Tibial nerve (tissue), 4 donors: ENCODE data around the gene LEF1. TPM values are rescaled to one million over a fixed set of nuclear protein-coding genes. Genes with fewer than 3 reads are reported as not detected.

ENCODE experiments used
- DNase-seq, 2 donors: peaks; one replicate each; pipeline ENCODE4 v3.0.0-alpha.2; 2019; ENCODE audit warnings: low spot score in 2 of 2
- H3K27ac ChIP-seq, 4 donors: fragments of 200-600 bp; sonication (generic) in 3 of 4; one replicate each; pipeline ENCODE4 v1.5.1; 2017 to 2019; ENCODE audit warnings: mild to moderate bottlenecking in 1 of 4
- H3K27me3 ChIP-seq, 2 donors: fragments of 200-600 bp; sonication (generic) in 1 of 2; one replicate each; pipeline versions ENCODE4 v1.5.1 to v1.6.0; 2017 to 2019
- H3K36me3 ChIP-seq, 3 donors: fragments of 200-600 bp; sonication (generic); one replicate each; pipeline ENCODE4 v1.5.1; 2018 to 2019
- H3K4me1 ChIP-seq, 4 donors: fragments of 200-600 bp; sonication (generic) in 3 of 4; one replicate each; pipeline ENCODE4 v1.5.1; 2017 to 2019
- H3K4me3 ChIP-seq, 4 donors: fragments of 200-600 bp; sonication (generic) in 3 of 4; one replicate each; pipeline ENCODE4 v1.5.1; 2017 to 2019; ENCODE audit warnings: mild to moderate bottlenecking in 1 of 4, moderate library complexity in 1 of 4
- H3K9me3 ChIP-seq, 4 donors: fragments of 200-600 bp; sonication (generic) in 3 of 4; one replicate each; pipeline ENCODE4 v1.5.1; 2017 to 2019
- EP300 ChIP-seq, 2 donors: sonication (generic); formaldehyde crosslinking; IDR thresholded peaks; one replicate each; pipeline ENCODE4 v1.6.1; 2017; ENCODE audit warnings: antibody characterized with exemption in 2 of 2, mild to moderate bottlenecking in 1 of 2
- POLR2A ChIP-seq, 2 donors: fragments of 450-650 bp; IDR thresholded peaks; one replicate each; pipeline ENCODE4 v1.6.1; 2017; ENCODE audit warnings: antibody characterized with exemption in 2 of 2, mild to moderate bottlenecking in 2 of 2, moderate library complexity in 2 of 2
- WGBS, 2 donors: methylation state at CpG; one replicate each; pipeline ENCODE4 v1.1.5; 2018; 5-methylcytosine and 5-hydroxymethylcytosine counted together
- total RNA-seq, 4 donors: library from RNA; depleted of rRNA; stranded (reverse); fragments of >200 nt; gene quantifications; one replicate each; pipeline ENCODE4 v1.1.0, GENCODE V29; 2016
- TF ChIP-seq, protein P1 (sequence below), 5 experiments: fragments of 200-600 bp in 3 of 5; fragments of 450-650 bp in 2 of 5; sonication (generic) in 3 of 5; IDR thresholded peaks; one replicate each; pipeline ENCODE4 v1.5.1; 2016 to 2019; ENCODE audit warnings: antibody characterized with exemption in 5 of 5, mild to moderate bottlenecking in 3 of 5, moderate library complexity in 2 of 5

Gene LEF1
- total RNA-seq, 4 donors from 2014 or later = 1.9 to 11.7 (median 8.3) TPM

DNA sequence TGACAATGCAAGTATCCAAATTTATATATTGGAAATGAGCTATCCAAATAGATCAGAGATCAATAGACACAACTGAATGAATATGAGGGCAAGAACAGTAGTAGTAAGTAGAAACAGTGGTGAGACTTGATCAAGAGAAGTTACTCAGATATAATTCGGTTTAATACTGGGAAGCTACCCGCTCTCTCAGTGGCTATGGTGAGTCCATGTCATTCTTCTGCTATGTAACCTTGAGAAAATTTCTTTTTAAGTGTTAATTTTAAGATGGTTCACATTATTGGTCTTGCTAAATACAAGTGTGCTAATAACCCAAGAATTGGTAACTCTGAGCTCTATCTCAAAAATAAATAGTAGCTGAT, 53.6 kb downstream of the LEF1 start:
- no peaks in the 10 kb centered on the region for H3K27me3 ChIP-seq
- H3K27ac ChIP-seq = no peak overlapping the region
- DNase-seq = no peak
- H3K4me3 ChIP-seq = no peak overlapping the region
- no peaks in the 10 kb centered on the region for H3K9me3 ChIP-seq
- no peaks in the 10 kb centered on the region for H3K36me3 ChIP-seq
- peaks cover 0 to 8% (median 0%) of the 10 kb centered on the region in 4 donors for H3K4me1 ChIP-seq
- no peak for TF ChIP-seq EP300 (IDR thresholded peaks at IDR 0.05)
- TF ChIP-seq POLR2A (IDR thresholded peaks at IDR 0.05) = no peak
- TF ChIP-seq, protein P1, sequence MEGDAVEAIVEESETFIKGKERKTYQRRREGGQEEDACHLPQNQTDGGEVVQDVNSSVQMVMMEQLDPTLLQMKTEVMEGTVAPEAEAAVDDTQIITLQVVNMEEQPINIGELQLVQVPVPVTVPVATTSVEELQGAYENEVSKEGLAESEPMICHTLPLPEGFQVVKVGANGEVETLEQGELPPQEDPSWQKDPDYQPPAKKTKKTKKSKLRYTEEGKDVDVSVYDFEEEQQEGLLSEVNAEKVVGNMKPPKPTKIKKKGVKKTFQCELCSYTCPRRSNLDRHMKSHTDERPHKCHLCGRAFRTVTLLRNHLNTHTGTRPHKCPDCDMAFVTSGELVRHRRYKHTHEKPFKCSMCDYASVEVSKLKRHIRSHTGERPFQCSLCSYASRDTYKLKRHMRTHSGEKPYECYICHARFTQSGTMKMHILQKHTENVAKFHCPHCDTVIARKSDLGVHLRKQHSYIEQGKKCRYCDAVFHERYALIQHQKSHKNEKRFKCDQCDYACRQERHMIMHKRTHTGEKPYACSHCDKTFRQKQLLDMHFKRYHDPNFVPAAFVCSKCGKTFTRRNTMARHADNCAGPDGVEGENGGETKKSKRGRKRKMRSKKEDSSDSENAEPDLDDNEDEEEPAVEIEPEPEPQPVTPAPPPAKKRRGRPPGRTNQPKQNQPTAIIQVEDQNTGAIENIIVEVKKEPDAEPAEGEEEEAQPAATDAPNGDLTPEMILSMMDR (IDR thresholded peaks at IDR 0.05) = no peak
- WGBS, 2 donors = 96% methylated on average over 2 of the region's 2 CpGs

DNA sequence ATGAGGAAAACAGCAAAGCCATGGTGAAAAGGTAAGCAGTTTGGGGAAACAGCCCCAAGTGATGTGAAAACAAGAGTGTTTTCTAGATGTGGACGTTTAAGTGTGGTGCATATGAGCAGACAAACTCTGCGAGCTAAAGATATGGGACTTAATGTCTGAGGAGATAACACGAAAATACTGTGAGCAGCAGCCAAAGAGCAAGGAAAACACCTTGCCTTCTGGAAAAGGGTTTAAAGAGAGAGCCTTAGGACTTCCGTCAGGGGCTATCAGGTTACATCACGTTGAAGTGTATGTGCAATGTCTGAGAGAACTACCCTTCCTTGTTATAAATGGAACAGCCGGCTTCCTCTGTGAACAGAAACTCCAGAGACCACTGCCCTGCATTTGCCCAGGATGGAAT, 54.2 kb downstream of the LEF1 start:
- H3K9me3 ChIP-seq = no peaks in the 10 kb centered on the region
- no peak for DNase-seq
- no peak overlapping the region for H3K4me3 ChIP-seq
- peaks cover 0 to 8% (median 0%) of the 10 kb centered on the region in 4 donors for H3K4me1 ChIP-seq
- H3K27ac ChIP-seq = no peak overlapping the region
- no peaks in the 10 kb centered on the region for H3K36me3 ChIP-seq
- WGBS, 2 donors = 64 to 78% methylated on average over 6 of the region's 6 CpGs
- TF ChIP-seq, protein P1 (IDR thresholded peaks at IDR 0.05) = no peak
- no peak for TF ChIP-seq POLR2A (IDR thresholded peaks at IDR 0.05)
- no peak for TF ChIP-seq EP300 (IDR thresholded peaks at IDR 0.05)
- no peaks in the 10 kb centered on the region for H3K27me3 ChIP-seq

DNA sequence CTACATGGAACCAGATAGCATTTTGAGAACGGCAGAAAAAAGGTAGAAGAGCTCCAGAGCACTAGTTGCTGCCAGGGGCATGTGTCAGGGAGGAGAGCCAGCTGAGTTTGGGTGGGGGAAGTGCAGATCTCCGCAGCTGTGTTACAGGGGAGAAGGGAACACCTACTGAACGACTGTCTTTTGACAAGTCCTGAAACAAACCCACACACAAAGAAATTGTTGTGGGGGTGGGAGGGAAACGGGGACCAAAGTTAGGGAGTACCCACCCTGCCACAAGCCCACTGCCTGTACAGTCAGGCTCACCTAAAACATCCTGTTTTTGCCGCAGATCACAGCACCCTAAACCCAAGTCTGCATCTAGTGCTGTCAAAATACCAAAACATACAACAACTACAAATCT, 55.5 kb downstream of the LEF1 start:
- Histone ChIP-seq H3K4me3 (no peak overlapping the region), H3K4me1 (peaks cover 0 to 8% (median 0%) of the 10 kb centered on the region in 4 donors), H3K9me3 (no peaks in the 10 kb centered on the region), H3K27me3 (no peaks in the 10 kb centered on the region), H3K36me3 (no peaks in the 10 kb centered on the region), H3K27ac (no peak overlapping the region)
- TF ChIP-seq, protein P1 (IDR thresholded peaks at IDR 0.05) = no peak
- TF ChIP-seq EP300 (IDR thresholded peaks at IDR 0.05) (no peak), POLR2A (IDR thresholded peaks at IDR 0.05) (no peak)
- DNase-seq = no peak
- 35 to 38% methylated on average over 5 of the region's 5 CpGs for WGBS, 2 donors

DNA sequence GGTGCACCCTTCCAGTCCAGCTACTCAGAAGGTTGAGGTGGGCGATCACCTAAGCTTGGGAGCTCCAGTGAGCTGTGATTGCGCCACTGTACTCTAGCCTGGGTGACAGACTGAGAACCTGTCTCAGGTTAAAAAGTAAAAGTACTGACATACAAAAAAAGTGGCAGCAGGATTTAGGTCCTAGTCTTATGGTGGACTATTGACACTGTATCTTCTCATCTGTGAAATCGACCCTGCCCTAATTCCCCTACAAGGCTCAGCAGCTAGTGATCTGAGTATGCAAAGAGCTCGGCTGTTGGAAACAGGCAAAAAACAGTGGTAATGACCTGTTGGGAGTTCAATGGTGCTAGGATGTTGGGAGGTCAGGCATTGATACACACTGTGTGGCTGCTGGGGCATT, 57.0 kb downstream of the LEF1 start:
- Histone ChIP-seq H3K36me3 (no peaks in the 10 kb centered on the region), H3K9me3 (no peaks in the 10 kb centered on the region), H3K27ac (no peak overlapping the region), H3K4me1 (peaks cover 0 to 8% (median 0%) of the 10 kb centered on the region in 4 donors), H3K4me3 (no peak overlapping the region), H3K27me3 (no peaks in the 10 kb centered on the region)
- WGBS, 2 donors = 97 to 99% methylated on average over 4 of the region's 4 CpGs
- TF ChIP-seq POLR2A (IDR thresholded peaks at IDR 0.05) (no peak), EP300 (IDR thresholded peaks at IDR 0.05) (no peak)
- TF ChIP-seq, protein P1 (IDR thresholded peaks at IDR 0.05) = no peak
- no peak for DNase-seq

DNA sequence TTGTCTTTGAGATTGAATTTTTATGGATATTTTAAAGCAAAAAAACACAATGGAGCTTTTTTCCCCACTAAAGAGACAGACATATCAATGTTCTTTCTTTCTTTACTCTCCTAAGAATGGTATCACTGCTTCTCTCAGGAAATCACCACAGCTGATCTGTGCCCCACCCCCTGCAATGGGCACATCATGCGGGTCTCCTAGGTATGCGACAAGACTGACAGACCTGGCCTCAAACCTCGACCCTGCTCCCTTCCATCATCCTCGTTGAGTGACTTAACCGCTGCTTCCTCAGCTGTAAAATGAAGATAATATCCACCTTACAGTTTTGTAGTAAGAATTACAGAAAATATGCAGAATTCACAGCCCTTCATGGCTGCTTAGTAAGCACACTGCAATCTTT, 58.3 kb downstream of the LEF1 start:
- no peak for TF ChIP-seq EP300 (IDR thresholded peaks at IDR 0.05)
- no peak for TF ChIP-seq POLR2A (IDR thresholded peaks at IDR 0.05)
- TF ChIP-seq, protein P1 (IDR thresholded peaks at IDR 0.05) = no peak
- Histone ChIP-seq H3K4me3 (no peak overlapping the region), H3K27ac (no peak overlapping the region), H3K4me1 (peaks cover 0 to 8% (median 0%) of the 10 kb centered on the region in 4 donors), H3K27me3 (no peaks in the 10 kb centered on the region), H3K9me3 (no peaks in the 10 kb centered on the region), H3K36me3 (no peaks in the 10 kb centered on the region)
- DNase-seq = no peak
- 73 to 75% methylated on average over 5 of the region's 5 CpGs for WGBS, 2 donors
